Prostate gland (tissue), 1 donor: Measurements from ENCODE around the gene HSH2D.

Source experiments
- POLR2A ChIP-seq: fragments of 450-650 bp; IDR thresholded peaks from one replicate; pipeline ENCODE4 v1.6.1; 2016; ENCODE audit warnings: antibody characterized with exemption, mild to moderate bottlenecking
- POLR2AphosphoS5 ChIP-seq: sonication (generic); formaldehyde crosslinking; IDR thresholded peaks from one replicate; pipeline ENCODE4 v1.6.1; 2017; ENCODE audit warnings: antibody characterized with exemption

GRCh38 chr19:16121141-16121540, 22.3 kb upstream of the HSH2D start:
- no peak for TF ChIP-seq POLR2A
- no peak for TF ChIP-seq POLR2AphosphoS5
